Testis (tissue), 3 donors: ENCODE measurements around the gene GGCX. TPM values are rescaled to one million over a fixed set of nuclear protein-coding genes. Genes with fewer than 3 reads are reported as not detected.

ENCODE experiments used
- DNase-seq: peaks from one replicate; pipeline ENCODE4 v3.0.0-alpha.2; 2019
- H3K27ac ChIP-seq, 2 donors: fragments of 200-600 bp; sonication (generic); one replicate each; pipeline ENCODE4 v1.5.1; 2019
- H3K27me3 ChIP-seq: fragments of 200-600 bp; sonication (generic); one replicate; pipeline ENCODE4 v1.5.1; 2019
- H3K36me3 ChIP-seq: fragments of 200-600 bp; sonication (generic); one replicate; pipeline ENCODE4 v1.5.1; 2017; ENCODE audit warnings: low read depth; ENCODE audit errors: missing control alignments
- H3K4me1 ChIP-seq: fragments of 200-600 bp; sonication (generic); one replicate; pipeline ENCODE4 v1.5.1; 2019
- H3K4me3 ChIP-seq, 2 donors: fragments of 200-600 bp; sonication (generic); one replicate each; pipeline ENCODE4 v1.5.1; 2017 to 2019
- H3K9me3 ChIP-seq: fragments of 200-600 bp; sonication (generic); one replicate; pipeline ENCODE4 v1.5.1; 2017
- CTCF ChIP-seq, 3 experiments: fragments of 450-650 bp in 2 of 3; fragments of 200-600 bp in 1 of 3; sonication (generic) in 1 of 3; IDR thresholded peaks; one replicate each; pipeline ENCODE4 v1.5.1; 2016 to 2019; ENCODE audit warnings: antibody characterized with exemption in 3 of 3, mild to moderate bottlenecking in 2 of 3, moderate library complexity in 1 of 3
- POLR2A ChIP-seq: fragments of 450-650 bp; IDR thresholded peaks from one replicate; pipeline ENCODE4 v1.6.1; 2017; ENCODE audit warnings: antibody characterized with exemption, mild to moderate bottlenecking, moderate library complexity
- WGBS, 2 donors: methylation state at CpG; one replicate each; pipeline ENCODE4 v1.1.5; 2018; 5-methylcytosine and 5-hydroxymethylcytosine counted together
- intact Hi-C: fragments of 100-400 bp; cut with DNase I; formaldehyde crosslinking; loops from one replicate; pipeline ENCODE4 v1.15.1; 2023; ENCODE audit warnings: low total_unique reads
- polyA plus RNA-seq: library from polyadenylated mRNA; stranded (reverse); fragments of 350-450 nt; fragmentation: Illumina TruSeq; extraction: RNeasy Lipid Tissue Mini Kit (QIAGEN cat#74804); gene quantifications from one replicate; pipeline ENCODE4 v1.2.3, GENCODE V29; 2014; ENCODE audit warnings: low read depth, low replicate concordance; ENCODE audit not compliant: insufficient read depth
- total RNA-seq, 2 donors: library from RNA; depleted of rRNA; stranded (reverse); fragments of >200 nt; gene quantifications; one replicate each; pipeline ENCODE4 v1.2.3, GENCODE V29; 2016

Gene GGCX
- total and polyA plus RNA-seq, 3 donors from 2014 or later: 21.1 to 31.8 (median 26.8) TPM

- H3K9me3 ChIP-seq: no peaks in the 10 kb centered on the region
- 58 to 64% methylated on average over 6 of the region's 6 CpGs for WGBS, 2 donors
- no peak overlapping the region for H3K4me3 ChIP-seq
- TF ChIP-seq CTCF (IDR thresholded peaks at IDR 0.05): no peak
- TF ChIP-seq POLR2A: no peak
- intact Hi-C loops: no loop called here
- peaks cover 16% of the 10 kb centered on the region for H3K4me1 ChIP-seq
- no peaks in the 10 kb centered on the region for H3K36me3 ChIP-seq
- no peak for DNase-seq
- no peaks in the 10 kb centered on the region for H3K27me3 ChIP-seq
- H3K27ac ChIP-seq: peak overlapping the region in 1 of 2 donors; percentile 17
Measured at GRCh38 chr2:85511008-85511811, 50.1 kb downstream of the GGCX start.

DNA sequence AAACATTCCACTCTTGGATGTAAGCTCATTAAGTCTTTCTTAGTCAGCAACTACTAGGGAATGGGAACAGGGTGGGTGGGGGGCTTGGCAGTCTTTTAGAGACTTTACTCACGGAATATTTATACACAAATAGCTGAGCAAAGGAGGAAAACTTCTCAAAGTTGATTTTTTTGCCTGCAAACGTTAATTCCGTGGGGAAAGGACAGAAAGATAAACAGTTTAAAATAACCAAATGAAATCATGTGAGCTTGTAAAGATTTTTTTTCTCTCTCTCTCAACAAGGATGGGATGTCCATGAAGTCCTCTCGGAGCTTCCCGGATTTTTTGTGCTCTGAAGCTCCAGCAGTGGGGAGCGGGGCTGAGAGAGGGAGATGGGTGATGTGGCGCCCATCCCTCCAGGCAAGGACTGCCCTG, 54.5 kb downstream of the GGCX start:
- no peaks in the 10 kb centered on the region for H3K27me3 ChIP-seq
- peak; percentile 60 for DNase-seq
- H3K4me1 ChIP-seq: peaks cover 23% of the 10 kb centered on the region
- H3K36me3 ChIP-seq: no peaks in the 10 kb centered on the region
- WGBS, 2 donors: 49 to 55% methylated on average over 7 of the region's 7 CpGs
- peak overlapping the region; percentile 68 to 73 for H3K27ac ChIP-seq
- no peaks in the 10 kb centered on the region for H3K9me3 ChIP-seq
- TF ChIP-seq POLR2A (no peak), CTCF (IDR thresholded peaks at IDR 0.05) (no peak)
- H3K4me3 ChIP-seq: no peak overlapping the region
- intact Hi-C loops: no loop called here

- Histone ChIP-seq H3K27me3 (no peaks in the 10 kb centered on the region), H3K4me1 (peaks cover 14% of the 10 kb centered on the region), H3K4me3 (no peak overlapping the region), H3K36me3 (no peaks in the 10 kb centered on the region), H3K9me3 (no peaks in the 10 kb centered on the region), H3K27ac (peak overlapping the region in 1 of 2 donors; percentile 73)
- WGBS, 2 donors: 81 to 84% methylated on average over 10 of the region's 10 CpGs
- TF ChIP-seq CTCF (IDR thresholded peaks at IDR 0.05): no peak
- TF ChIP-seq POLR2A: no peak
- no peak for DNase-seq
- intact Hi-C loops: no loop called here
Measured at GRCh38 chr2:85505551-85506238, 55.6 kb downstream of the GGCX start.

- Histone ChIP-seq H3K4me1 (peaks cover 17% of the 10 kb centered on the region), H3K27ac (peak overlapping the region in 1 of 2 donors; percentile 73), H3K9me3 (no peaks in the 10 kb centered on the region), H3K4me3 (no peak overlapping the region), H3K27me3 (no peaks in the 10 kb centered on the region), H3K36me3 (no peaks in the 10 kb centered on the region)
- TF ChIP-seq POLR2A (no peak), CTCF (IDR thresholded peaks at IDR 0.05) (no peak)
- intact Hi-C loops: no loop called here
- DNase-seq: peak; percentile 29
- 53 to 60% methylated on average over 3 of the region's 3 CpGs for WGBS, 2 donors
Measured at GRCh38 chr2:85504778-85505261, 56.5 kb downstream of the GGCX start.
